AG04450 (cell line): Measurements from ENCODE around the gene UNG. TPM values are rescaled to one million over a fixed set of nuclear protein-coding genes. Genes with fewer than 3 reads are reported as not detected.

Source experiments
- CTCF ChIA-PET: fragments of 300-600, 350-600 bp; formaldehyde crosslinking; extraction: SDS; loops from one replicate; lab custom pipeline; 2022; ENCODE audit warnings: antibody characterized with exemption, inconsistent platforms; lab: Charles Lee
- POLR2A ChIA-PET: fragments of 350-600 bp; formaldehyde crosslinking; extraction: SDS; loops from one replicate; lab custom pipeline; 2021; ENCODE audit warnings: antibody characterized with exemption, inconsistent platforms; lab: Yijun Ruan, JAX
- DNase-seq: peaks from one replicate; pipeline ENCODE4 v3.0.0-alpha.2; 2011; ENCODE audit warnings: low read depth, low spot score
- H3K27ac ChIP-seq: one replicate; pipeline ENCODE4 v1.5.1; 2012; ENCODE audit warnings: low read depth, low read length, control low read depth
- H3K27me3 ChIP-seq: one replicate; pipeline ENCODE4 v1.6.0; 2012; ENCODE audit warnings: low read length; ENCODE audit not compliant: control insufficient read depth, insufficient read depth
- H3K4me3 ChIP-seq: 2 replicates; pipeline ENCODE4 v1.5.1; 2011; ENCODE audit warnings: mild to moderate bottlenecking, low read depth, low read length, control low read depth
- H3K9me3 ChIP-seq: 2 replicates; pipeline ENCODE4 v1.5.1; 2012; ENCODE audit warnings: low read length; ENCODE audit not compliant: control insufficient read depth, insufficient read depth
- CTCF ChIP-seq: IDR thresholded peaks from 2 replicates; pipeline ENCODE4 v1.5.1; 2011; ENCODE audit warnings: low read depth, low read length, control low read depth, inconsistent platforms
- polyA plus RNA-seq: library from polyadenylated mRNA; depleted of rRNA; stranded (reverse); fragments of >200 nt; gene quantifications from 2 replicates; pipeline ENCODE4 v1.2.3, GENCODE V29; 2011

Gene UNG
- polyA plus RNA-seq, 1 experiment = 14.7 TPM

- no peaks in the 10 kb centered on the region for H3K9me3 ChIP-seq
- H3K27ac ChIP-seq = no peak overlapping the region
- ChIA-PET POLR2A (no interaction called here), CTCF (interaction anchor here (4.8 kb wide), 1 partner anchor 36 kb away, joined by 20 read pairs; no protein-coding TSS in a partner anchor)
- H3K4me3 ChIP-seq = no peak overlapping the region
- DNase-seq = no peak
- peaks cover 19% of the 10 kb centered on the region for H3K27me3 ChIP-seq
- no peak for TF ChIP-seq CTCF
Observed at GRCh38 chr12:109147954-109148353, 50.6 kb downstream of the UNG start.

- DNase-seq = no peak
- Histone ChIP-seq H3K9me3 (no peaks in the 10 kb centered on the region), H3K27me3 (peaks cover 19% of the 10 kb centered on the region), H3K4me3 (no peak overlapping the region), H3K27ac (no peak overlapping the region)
- no peak for TF ChIP-seq CTCF
- ChIA-PET POLR2A (no interaction called here), CTCF (interaction anchor here (1.1 to 2.5 kb wide), 3 partner anchors 16 to 244 kb away, joined by 3 to 14 read pairs (median 4); no protein-coding TSS in a partner anchor)
Observed at GRCh38 chr12:109150124-109150640, 52.8 kb downstream of the UNG start.

- TF ChIP-seq CTCF = no peak
- ChIA-PET POLR2A (no interaction called here), CTCF (interaction anchor here (1.1 to 2.5 kb wide), 3 partner anchors 40 to 277 kb away, joined by 3 to 14 read pairs (median 4); no protein-coding TSS in a partner anchor)
- Histone ChIP-seq H3K27ac (no peak overlapping the region), H3K9me3 (no peaks in the 10 kb centered on the region), H3K27me3 (peaks cover 19% of the 10 kb centered on the region), H3K4me3 (no peak overlapping the region)
- DNase-seq = no peak
Observed at GRCh38 chr12:109151457-109151856, 54.1 kb downstream of the UNG start.

GRCh38 chr12:109153821-109154441 is 56.5 kb downstream of the UNG start:
- ChIA-PET POLR2A (no interaction called here), CTCF (interaction anchor here (1.2 to 2.3 kb wide), 2 partner anchors 42 to 274 kb away, joined by 3 to 12 read pairs; no protein-coding TSS in a partner anchor)
- no peak for DNase-seq
- TF ChIP-seq CTCF = no peak
- Histone ChIP-seq H3K4me3 (peak overlapping the region; percentile 56), H3K27ac (no peak overlapping the region), H3K9me3 (no peaks in the 10 kb centered on the region), H3K27me3 (peaks cover 15% of the 10 kb centered on the region)
